ENCODE measurements around the gene ARHGAP24. TPM values are rescaled to one million over a fixed set of nuclear protein-coding genes. Genes with fewer than 3 reads are reported as not detected.
"Not testable (repeated sequence)": the region's sequence is repeated elsewhere in the genome, so short reads cannot be mapped to it uniquely, and the experiment has no call there.

ARHGAP24 gene
- total RNA-seq, 2 experiments from 2014 or later: 0.22 to 0.70 TPM

- intact Hi-C loops (cut with micrococcal nuclease): no loop called here
- Mint-ChIP-seq H3K9me3 (peaks cover 2% of the 10 kb centered on the region), H3K36me3 (ENCODE audit: low read depth) (no peaks in the 10 kb centered on the region), H3K4me3 (no peak overlapping the region), H3K27me3 (no peaks in the 10 kb centered on the region), H3K4me1 (ENCODE audit: low read depth) (no peaks in the 10 kb centered on the region), H3K27ac (no peak overlapping the region)
- DNase-seq (no peak), ATAC-seq (no peak)
- POLR2A ChIA-PET: no interaction called here
- TF ChIP-seq CTCF (IDR thresholded peaks at IDR 0.05): no peak
- CTCF ChIA-PET: no interaction called here
Measured at GRCh38 chr4:85496933-85497332, 22.0 kb downstream of the ARHGAP24 start.

GRCh38 chr4:85498068-85498733 is 23.3 kb downstream of the ARHGAP24 start:
- TF ChIP-seq CTCF (IDR thresholded peaks at IDR 0.05): no peak
- Mint-ChIP-seq H3K9me3 (peaks cover 2% of the 10 kb centered on the region), H3K27ac (no peak overlapping the region), H3K4me3 (no peak overlapping the region), H3K36me3 (ENCODE audit: low read depth) (no peaks in the 10 kb centered on the region), H3K27me3 (no peaks in the 10 kb centered on the region), H3K4me1 (ENCODE audit: low read depth) (no peaks in the 10 kb centered on the region)
- ChIA-PET CTCF (no interaction called here), POLR2A (no interaction called here)
- DNase-seq (peak; percentile 14), ATAC-seq (no peak)
- intact Hi-C loops (cut with micrococcal nuclease): no loop called here

GRCh38 chr4:85499573-85499972 is 24.6 kb downstream of the ARHGAP24 start:
- H3K9me3 Mint-ChIP-seq: peaks cover 3% of the 10 kb centered on the region
- no peaks in the 10 kb centered on the region for H3K27me3 Mint-ChIP-seq
- intact Hi-C loops (cut with micrococcal nuclease): no loop called here
- POLR2A ChIA-PET: no interaction called here
- no peak for TF ChIP-seq CTCF (IDR thresholded peaks at IDR 0.05)
- H3K27ac Mint-ChIP-seq: no peak overlapping the region
- H3K4me3 Mint-ChIP-seq: no peak overlapping the region
- ATAC-seq: no peak
- DNase-seq: no peak
- CTCF ChIA-PET: no interaction called here
- no peaks in the 10 kb centered on the region for H3K36me3 Mint-ChIP-seq (ENCODE audit: low read depth)
- no peaks in the 10 kb centered on the region for H3K4me1 Mint-ChIP-seq (ENCODE audit: low read depth)

GRCh38 chr4:85500110-85500867 is 25.3 kb downstream of the ARHGAP24 start:
- Mint-ChIP-seq H3K36me3 (ENCODE audit: low read depth) (no peaks in the 10 kb centered on the region), H3K27ac (no peak overlapping the region), H3K4me1 (ENCODE audit: low read depth) (no peaks in the 10 kb centered on the region), H3K9me3 (peaks cover 2% of the 10 kb centered on the region), H3K27me3 (no peaks in the 10 kb centered on the region), H3K4me3 (no peak overlapping the region)
- ATAC-seq (no peak), DNase-seq (no peak)
- POLR2A ChIA-PET: no interaction called here
- CTCF ChIA-PET: no interaction called here
- no peak for TF ChIP-seq CTCF (IDR thresholded peaks at IDR 0.05)
- intact Hi-C loops (cut with micrococcal nuclease): no loop called here

GRCh38 chr4:85501145-85501544 is 26.2 kb downstream of the ARHGAP24 start:
- ATAC-seq; H3K9me3 Mint-ChIP-seq; POLR2A ChIA-PET; DNase-seq; H3K4me3 Mint-ChIP-seq; CTCF ChIA-PET; H3K27me3 Mint-ChIP-seq; H3K4me1 Mint-ChIP-seq (ENCODE audit: low read depth); H3K27ac Mint-ChIP-seq; intact Hi-C loops (cut with micrococcal nuclease); H3K36me3 Mint-ChIP-seq (ENCODE audit: low read depth): not testable (repeated sequence)
